Immature natural killer cell (primary cell): ENCODE measurements around the gene KRT2. TPM values are rescaled to one million over a fixed set of nuclear protein-coding genes. Genes with fewer than 3 reads are reported as not detected.

ENCODE experiments used
- DNase-seq, 3 donors: peaks; one replicate each; pipeline ENCODE4 v3.0.0; 2022; ENCODE audit warnings: mixed read lengths in 1 of 3
- H3K27ac Mint-ChIP-seq, 6 donors: one replicate each; pipeline ENCODE4 v1.8.0; 2020; ENCODE audit warnings: mixed read lengths in 6 of 6, mild to moderate bottlenecking in 5 of 6, inconsistent platforms in 4 of 6, moderate library complexity in 3 of 6
- H3K27me3 Mint-ChIP-seq, 3 donors: one replicate each; pipeline ENCODE4 v1.8.0; 2020 to 2021; ENCODE audit warnings: low read depth in 3 of 3, mild to moderate bottlenecking in 3 of 3, mixed read lengths in 3 of 3, moderate library complexity in 3 of 3, inconsistent platforms in 1 of 3
- H3K36me3 Mint-ChIP-seq, 3 donors: one replicate each; pipeline ENCODE4 v1.8.0; 2020; ENCODE audit warnings: mixed read lengths in 3 of 3, inconsistent platforms in 2 of 3, mild to moderate bottlenecking in 2 of 3
- H3K4me1 Mint-ChIP-seq, 2 donors: one replicate each; pipeline ENCODE4 v1.8.0; 2020; ENCODE audit warnings: inconsistent platforms in 2 of 2, mild to moderate bottlenecking in 2 of 2, mixed read lengths in 2 of 2, moderate library complexity in 1 of 2
- H3K4me3 Mint-ChIP-seq, 5 donors: one replicate each; pipeline ENCODE4 v1.8.0; 2020; ENCODE audit warnings: mild to moderate bottlenecking in 5 of 5, mixed read lengths in 5 of 5, inconsistent platforms in 3 of 5, moderate library complexity in 3 of 5
- H3K9me3 Mint-ChIP-seq, 6 donors: one replicate each; pipeline ENCODE4 v1.8.0; 2020; ENCODE audit warnings: mild to moderate bottlenecking in 6 of 6, mixed read lengths in 6 of 6, inconsistent platforms in 4 of 6, moderate library complexity in 3 of 6
- polyA plus RNA-seq, 3 donors: library from polyadenylated mRNA; unstranded; fragments of 300-500 nt; fragmentation: Illumina TruSeq; gene quantifications; one replicate each; pipeline ENCODE4 v1.2.3, GENCODE V29; 2021

KRT2 gene
- polyA plus RNA-seq, 3 donors from 2014 or later, result 0.51 to 1.3 (median 0.61) TPM

- peak overlapping the region in 4 of 6 donors; percentile 36 to 85 (median 66) for H3K27ac Mint-ChIP-seq
- peaks cover 4 to 7% (median 5%) of the 10 kb centered on the region in 3 donors for H3K27me3 Mint-ChIP-seq
- peaks cover 15 to 26% of the 10 kb centered on the region in 2 donors for H3K4me1 Mint-ChIP-seq
- no peaks in the 10 kb centered on the region for H3K9me3 Mint-ChIP-seq
- peaks cover 0 to 9% (median 0%) of the 10 kb centered on the region in 3 donors for H3K36me3 Mint-ChIP-seq
- no peak overlapping the region for H3K4me3 Mint-ChIP-seq
- no peak for DNase-seq
Observed at GRCh38 chr12:52657250-52657902, 5.4 kb upstream of the KRT2 start.

GRCh38 chr12:52656616-52657015, 4.6 kb upstream of the KRT2 start:
- no peak overlapping the region for H3K4me3 Mint-ChIP-seq
- H3K36me3 Mint-ChIP-seq, result peaks cover 0 to 9% (median 0%) of the 10 kb centered on the region in 3 donors
- peak overlapping the region in 2 of 6 donors; percentile 10 to 53 for H3K27ac Mint-ChIP-seq
- peaks cover 11 to 18% of the 10 kb centered on the region in 2 donors for H3K4me1 Mint-ChIP-seq
- H3K27me3 Mint-ChIP-seq, result peaks cover 4 to 7% (median 5%) of the 10 kb centered on the region in 3 donors
- H3K9me3 Mint-ChIP-seq, result no peaks in the 10 kb centered on the region
- DNase-seq, result no peak

- DNase-seq, result no peak
- H3K4me3 Mint-ChIP-seq, result no peak overlapping the region
- peaks cover 4 to 7% (median 5%) of the 10 kb centered on the region in 3 donors for H3K27me3 Mint-ChIP-seq
- peaks cover 10 to 12% of the 10 kb centered on the region in 2 donors for H3K4me1 Mint-ChIP-seq
- peak overlapping the region in 1 of 6 donors; percentile 38 for H3K27ac Mint-ChIP-seq
- H3K36me3 Mint-ChIP-seq, result peaks cover 0 to 9% (median 0%) of the 10 kb centered on the region in 3 donors
- H3K9me3 Mint-ChIP-seq, result no peaks in the 10 kb centered on the region
Observed at GRCh38 chr12:52655720-52656124, 3.7 kb upstream of the KRT2 start.

- Mint-ChIP-seq H3K36me3 (peaks cover 0 to 9% (median 0%) of the 10 kb centered on the region in 3 donors), H3K27me3 (peaks cover 4 to 7% (median 5%) of the 10 kb centered on the region in 3 donors), H3K9me3 (no peaks in the 10 kb centered on the region), H3K4me3 (no peak overlapping the region), H3K4me1 (peaks cover 11% of the 10 kb centered on the region in 2 donors), H3K27ac (no peak overlapping the region)
- DNase-seq, result no peak
Observed at GRCh38 chr12:52655251-52655650, 3.2 kb upstream of the KRT2 start.

- Mint-ChIP-seq H3K36me3 (peaks cover 0 to 15% (median 0%) of the 10 kb centered on the region in 3 donors), H3K4me1 (peaks cover 37 to 57% of the 10 kb centered on the region in 2 donors), H3K27me3 (peaks cover 4 to 9% (median 6%) of the 10 kb centered on the region in 3 donors), H3K27ac (peak overlapping the region in 3 of 6 donors; percentile 78 to 99 (median 93)), H3K4me3 (no peak overlapping the region), H3K9me3 (no peaks in the 10 kb centered on the region)
- no peak for DNase-seq
Observed at GRCh38 chr12:52650520-52651081, 1.4 kb downstream of the KRT2 start.

GRCh38 chr12:52649066-52649465, 2.9 kb downstream of the KRT2 start:
- no peak for DNase-seq
- Mint-ChIP-seq H3K27me3 (peaks cover 10 to 13% (median 13%) of the 10 kb centered on the region in 3 donors), H3K9me3 (peaks cover 0 to 2% (median 0%) of the 10 kb centered on the region in 6 donors), H3K4me1 (peaks cover 51 to 73% of the 10 kb centered on the region in 2 donors), H3K36me3 (peaks cover 0 to 15% (median 3%) of the 10 kb centered on the region in 3 donors), H3K4me3 (peak overlapping the region in 1 of 5 donors; percentile 20), H3K27ac (peak overlapping the region in 5 of 6 donors; percentile 13 to 99 (median 83))

- H3K4me1 Mint-ChIP-seq, result peaks cover 61 to 80% of the 10 kb centered on the region in 2 donors
- no peak for DNase-seq
- H3K27ac Mint-ChIP-seq, result peak overlapping the region; percentile 53 to 100 (median 92)
- H3K27me3 Mint-ChIP-seq, result peaks cover 8 to 13% (median 10%) of the 10 kb centered on the region in 3 donors
- peaks cover 0 to 2% (median 0%) of the 10 kb centered on the region in 6 donors for H3K9me3 Mint-ChIP-seq
- peak overlapping the region in 1 of 5 donors; percentile 68 for H3K4me3 Mint-ChIP-seq
- peaks cover 0 to 10% (median 3%) of the 10 kb centered on the region in 3 donors for H3K36me3 Mint-ChIP-seq
Observed at GRCh38 chr12:52648012-52648550, 3.9 kb downstream of the KRT2 start.

- Mint-ChIP-seq H3K4me1 (peaks cover 60 to 81% of the 10 kb centered on the region in 2 donors), H3K27me3 (peaks cover 8 to 13% (median 10%) of the 10 kb centered on the region in 3 donors), H3K4me3 (peak overlapping the region in 3 of 5 donors; percentile 47 to 92 (median 51))
Observed at GRCh38 chr12:52647601-52648000, 4.4 kb downstream of the KRT2 start.

GRCh38 chr12:52646613-52647012, 5.4 kb downstream of the KRT2 start:
- peaks cover 8 to 14% (median 13%) of the 10 kb centered on the region in 3 donors for H3K27me3 Mint-ChIP-seq
- peak overlapping the region; percentile 99 to 100 (median 99) for H3K27ac Mint-ChIP-seq
- H3K9me3 Mint-ChIP-seq, result peaks cover 0 to 2% (median 0%) of the 10 kb centered on the region in 6 donors
- H3K4me3 Mint-ChIP-seq, result peak overlapping the region in 4 of 5 donors; percentile 83 to 92 (median 86)
- DNase-seq, result no peak
- H3K4me1 Mint-ChIP-seq, result peaks cover 66 to 85% of the 10 kb centered on the region in 2 donors
- H3K36me3 Mint-ChIP-seq, result peaks cover 0 to 10% (median 7%) of the 10 kb centered on the region in 3 donors

More at GRCh38 chr12:52647601-52648000, 4.4 kb downstream of the KRT2 start:
- no peak for DNase-seq
- peak overlapping the region; percentile 58 to 100 (median 99) for H3K27ac Mint-ChIP-seq
- peaks cover 0 to 2% (median 0%) of the 10 kb centered on the region in 6 donors for H3K9me3 Mint-ChIP-seq
- peaks cover 0 to 10% (median 3%) of the 10 kb centered on the region in 3 donors for H3K36me3 Mint-ChIP-seq

GRCh38 chr12:52645982-52646381, 6.0 kb downstream of the KRT2 start:
- H3K27ac Mint-ChIP-seq, result peak overlapping the region; percentile 99 to 100 (median 99)
- peaks cover 8 to 14% (median 13%) of the 10 kb centered on the region in 3 donors for H3K27me3 Mint-ChIP-seq
- DNase-seq, result no peak
- peak overlapping the region; percentile 69 to 92 (median 83) for H3K4me3 Mint-ChIP-seq
- H3K36me3 Mint-ChIP-seq, result peaks cover 0 to 10% (median 8%) of the 10 kb centered on the region in 3 donors
- peaks cover 68 to 91% of the 10 kb centered on the region in 2 donors for H3K4me1 Mint-ChIP-seq
- peaks cover 0 to 2% (median 0%) of the 10 kb centered on the region in 6 donors for H3K9me3 Mint-ChIP-seq

- Mint-ChIP-seq H3K4me3 (peak overlapping the region; percentile 82 to 92 (median 83)), H3K27me3 (peaks cover 8 to 14% (median 12%) of the 10 kb centered on the region in 3 donors), H3K27ac (peak overlapping the region; percentile 99 to 100 (median 99)), H3K4me1 (peaks cover 68 to 93% of the 10 kb centered on the region in 2 donors), H3K9me3 (peaks cover 0 to 2% (median 0%) of the 10 kb centered on the region in 6 donors), H3K36me3 (peaks cover 0 to 10% (median 8%) of the 10 kb centered on the region in 3 donors)
- peak; percentile 92 to 95 (median 95) for DNase-seq
Observed at GRCh38 chr12:52645120-52645761, 6.8 kb downstream of the KRT2 start.

- peaks cover 8 to 14% (median 11%) of the 10 kb centered on the region in 3 donors for H3K27me3 Mint-ChIP-seq
- peak overlapping the region; percentile 99 to 100 (median 99) for H3K27ac Mint-ChIP-seq
- peaks cover 0 to 8% (median 6%) of the 10 kb centered on the region in 3 donors for H3K36me3 Mint-ChIP-seq
- peak overlapping the region in 2 of 5 donors; percentile 83 to 90 for H3K4me3 Mint-ChIP-seq
- no peak for DNase-seq
- H3K4me1 Mint-ChIP-seq, result peaks cover 63 to 81% of the 10 kb centered on the region in 2 donors
- H3K9me3 Mint-ChIP-seq, result peaks cover 0 to 2% (median 0%) of the 10 kb centered on the region in 6 donors
Observed at GRCh38 chr12:52644078-52644415, 8.0 kb downstream of the KRT2 start.
